GM23338 (cell line): ENCODE measurements around the gene KRTAP20-2. TPM values are rescaled to one million over a fixed set of nuclear protein-coding genes. Genes with fewer than 3 reads are reported as not detected.

Experiments
- ATAC-seq: fragments of 200-7000 bp; cut with Tn5 transposase; 3 replicates; pipeline ENCODE4 v1.9.1; 2020
- DNase-seq: peaks from one replicate; pipeline ENCODE4 v3.0.0-alpha.2; 2015; ENCODE audit warnings: low spot score
- H2AFZ ChIP-seq: fragments of 200-600 bp; sonication (generic); 2 replicates; pipeline ENCODE4 v1.8.0; 2016; ENCODE audit warnings: antibody characterized with exemption, mild to moderate bottlenecking, moderate library complexity
- H3F3A ChIP-seq: fragments of 200-600 bp; sonication (generic); replicated peaks from 2 replicates; pipeline ENCODE4 v1.8.0; 2017; ENCODE audit warnings: antibody characterized with exemption, mixed run types, low read depth
- H3K27ac ChIP-seq: fragments of 200-600 bp; sonication (generic); 2 replicates; pipeline ENCODE4 v1.6.1; 2016; ENCODE audit warnings: low read depth
- H3K27me3 ChIP-seq: fragments of 200-600 bp; sonication (generic); 2 replicates; pipeline ENCODE4 v1.8.0; 2016; ENCODE audit warnings: mild to moderate bottlenecking, mixed run types, moderate library complexity; ENCODE audit not compliant: insufficient read depth
- H3K36me3 ChIP-seq: fragments of 200-600 bp; sonication (generic); 2 replicates; pipeline ENCODE4 v1.8.0; 2016; ENCODE audit warnings: mild to moderate bottlenecking; ENCODE audit not compliant: insufficient read depth
- H3K4me1 ChIP-seq: fragments of 200-600 bp; sonication (generic); 2 replicates; pipeline ENCODE4 v1.8.0; 2016; ENCODE audit warnings: mild to moderate bottlenecking, moderate library complexity; ENCODE audit not compliant: insufficient read depth
- H3K4me2 ChIP-seq: fragments of 200-600 bp; sonication (generic); 2 replicates; pipeline ENCODE4 v1.7.1; 2017; ENCODE audit warnings: mixed run types
- H3K4me3 ChIP-seq: fragments of 200-600 bp; sonication (generic); 2 replicates; pipeline ENCODE4 v1.6.1; 2016; ENCODE audit warnings: mixed run types
- H3K79me2 ChIP-seq: fragments of 200-600 bp; sonication (generic); replicated peaks from 2 replicates; pipeline ENCODE4 v1.8.0; 2017; ENCODE audit warnings: mild to moderate bottlenecking; ENCODE audit not compliant: insufficient read depth
- H3K9me2 ChIP-seq: fragments of 200-600 bp; sonication (generic); 2 replicates; pipeline ENCODE4 v1.8.0; 2017; ENCODE audit not compliant: insufficient read depth
- H4K20me1 ChIP-seq: fragments of 200-600 bp; sonication (generic); replicated peaks from 2 replicates; pipeline ENCODE4 v1.8.0; 2017; ENCODE audit warnings: mild to moderate bottlenecking; ENCODE audit not compliant: insufficient read depth
- H3K27ac Mint-ChIP-seq: 2 replicates; pipeline ENCODE4 v1.8.0; 2020; ENCODE audit warnings: inconsistent platforms, mild to moderate bottlenecking, moderate library complexity, mixed read lengths
- H3K27me3 Mint-ChIP-seq: 3 replicates; pipeline ENCODE4 v1.8.0; 2022; ENCODE audit warnings: low read depth, mild to moderate bottlenecking, moderate library complexity, mixed read lengths, inconsistent platforms; ENCODE audit not compliant: insufficient read depth, poor library complexity
- H3K36me3 Mint-ChIP-seq: 3 replicates; pipeline ENCODE4 v1.8.0; 2021; ENCODE audit warnings: low read depth, mild to moderate bottlenecking, inconsistent platforms, moderate library complexity, mixed read lengths
- H3K4me1 Mint-ChIP-seq: 3 replicates; pipeline ENCODE4 v1.8.0; 2020; ENCODE audit warnings: mild to moderate bottlenecking, inconsistent platforms, mixed read lengths
- H3K4me3 Mint-ChIP-seq: 3 replicates; pipeline ENCODE4 v1.8.0; 2021; ENCODE audit warnings: moderate library complexity, mild to moderate bottlenecking, inconsistent platforms, mixed read lengths
- H3K9me3 Mint-ChIP-seq: 3 replicates; pipeline ENCODE4 v1.8.0; 2020; ENCODE audit warnings: moderate library complexity, mild to moderate bottlenecking, inconsistent platforms, mixed read lengths
- CREB1 ChIP-seq: fragments of 250-450 bp; sonication (Bioruptor Pico); IDR thresholded peaks from 2 replicates; pipeline ENCODE4 v1.5.0; 2020; ENCODE audit warnings: low read depth, mild to moderate bottlenecking, moderate library complexity
- EZH2 ChIP-seq: fragments of 200-600 bp; sonication (generic); IDR thresholded peaks from one replicate; pipeline ENCODE4 v1.8.0; 2017; ENCODE audit warnings: antibody characterized with exemption, mild to moderate bottlenecking, low read depth; ENCODE audit not compliant: unreplicated experiment
- EZH2phosphoT487 ChIP-seq: fragments of 200-600 bp; sonication (generic); IDR thresholded peaks from one replicate; pipeline ENCODE4 v1.8.1; 2018; ENCODE audit warnings: antibody characterized with exemption; ENCODE audit not compliant: unreplicated experiment
- NANOG ChIP-seq: IDR thresholded peaks from 2 replicates; pipeline ENCODE4 v1.6.1; 2016; ENCODE audit warnings: antibody characterized with exemption, borderline replicate concordance
- STAT1 ChIP-seq: IDR thresholded peaks from one replicate; pipeline ENCODE4 v1.6.1; 2016; ENCODE audit warnings: antibody characterized with exemption; ENCODE audit not compliant: unreplicated experiment
- ZNF114 ChIP-seq: fragments of 250-450 bp; sonication (Bioruptor Pico); IDR thresholded peaks from 2 replicates; pipeline ENCODE4 v1.5.0; 2020; ENCODE audit warnings: mild to moderate bottlenecking, moderate library complexity
- ZNF331 ChIP-seq: fragments of 250-450 bp; sonication (Bioruptor Pico); IDR thresholded peaks from 2 replicates; pipeline ENCODE4 v1.5.0; 2020; ENCODE audit warnings: low read depth, mild to moderate bottlenecking, moderate library complexity
- polyA plus RNA-seq: library from polyadenylated mRNA; unstranded; fragments of >200 nt; fragmentation: Nextera tagmentation; extraction: Ambion mirVana; gene quantifications from 2 replicates; pipeline ENCODE4 v1.2.1, GENCODE V29; 2016
- total RNA-seq: library from RNA; depleted of rRNA; stranded (reverse); fragments of >200 nt; shearing (Covaris generic); gene quantifications from 2 replicates; pipeline ENCODE4 v1.2.3, GENCODE V29; 2014
- TF ChIP-seq, protein P1 (sequence below): IDR thresholded peaks from 2 replicates; pipeline ENCODE4 v1.6.1; 2016; ENCODE audit warnings: antibody characterized with exemption
- TF ChIP-seq, protein P2 (sequence below): IDR thresholded peaks from one replicate; pipeline ENCODE4 v1.6.1; 2018; ENCODE audit warnings: antibody characterized with exemption; ENCODE audit not compliant: unreplicated experiment
- TF ChIP-seq, protein P3 (sequence below): fragments of 250-450 bp; sonication (Bioruptor Pico); IDR thresholded peaks from 2 replicates; pipeline ENCODE4 v1.5.0; 2020; ENCODE audit warnings: mild to moderate bottlenecking, moderate library complexity

The KRTAP20-2 gene
- total and polyA plus RNA-seq, 2 experiments from 2014 or later: not detected

GRCh38 chr21:30620080-30620479 lies 14.9 kb upstream of the KRTAP20-2 start:
- DNase-seq: no peak
- Mint-ChIP-seq H3K27me3 (no peaks in the 10 kb centered on the region), H3K4me3 (no peak overlapping the region), H3K9me3 (peaks cover 7% of the 10 kb centered on the region), H3K27ac (no peak overlapping the region), H3K4me1 (no peaks in the 10 kb centered on the region), H3K36me3 (0 out of 3 replicates have a peak, but pooled peaks cover 5% of the 10 kb centered on the region)
- Histone ChIP-seq H3K4me2 (no peak overlapping the region), H4K20me1 (no peaks in the 10 kb centered on the region), H2AFZ (no peak overlapping the region), H3F3A (no peaks in the 10 kb centered on the region), H3K36me3 (no peaks in the 10 kb centered on the region), H3K4me1 (no peaks in the 10 kb centered on the region), H3K9me2 (no peaks in the 10 kb centered on the region), H3K27ac (no peak overlapping the region), H3K4me3 (no peak overlapping the region), H3K27me3 (no peaks in the 10 kb centered on the region), H3K79me2 (no peaks in the 10 kb centered on the region)
- ATAC-seq: no peak
- TF ChIP-seq STAT1 (no peak), EZH2 (no peak), CREB1 (CRISPR knock-in tag) (no peak), ZNF331 (CRISPR knock-in tag) (no peak), EZH2phosphoT487 (no peak), NANOG (no peak)
- TF ChIP-seq, protein P1, sequence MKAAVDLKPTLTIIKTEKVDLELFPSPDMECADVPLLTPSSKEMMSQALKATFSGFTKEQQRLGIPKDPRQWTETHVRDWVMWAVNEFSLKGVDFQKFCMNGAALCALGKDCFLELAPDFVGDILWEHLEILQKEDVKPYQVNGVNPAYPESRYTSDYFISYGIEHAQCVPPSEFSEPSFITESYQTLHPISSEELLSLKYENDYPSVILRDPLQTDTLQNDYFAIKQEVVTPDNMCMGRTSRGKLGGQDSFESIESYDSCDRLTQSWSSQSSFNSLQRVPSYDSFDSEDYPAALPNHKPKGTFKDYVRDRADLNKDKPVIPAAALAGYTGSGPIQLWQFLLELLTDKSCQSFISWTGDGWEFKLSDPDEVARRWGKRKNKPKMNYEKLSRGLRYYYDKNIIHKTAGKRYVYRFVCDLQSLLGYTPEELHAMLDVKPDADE: no peak
- TF ChIP-seq, protein P2, sequence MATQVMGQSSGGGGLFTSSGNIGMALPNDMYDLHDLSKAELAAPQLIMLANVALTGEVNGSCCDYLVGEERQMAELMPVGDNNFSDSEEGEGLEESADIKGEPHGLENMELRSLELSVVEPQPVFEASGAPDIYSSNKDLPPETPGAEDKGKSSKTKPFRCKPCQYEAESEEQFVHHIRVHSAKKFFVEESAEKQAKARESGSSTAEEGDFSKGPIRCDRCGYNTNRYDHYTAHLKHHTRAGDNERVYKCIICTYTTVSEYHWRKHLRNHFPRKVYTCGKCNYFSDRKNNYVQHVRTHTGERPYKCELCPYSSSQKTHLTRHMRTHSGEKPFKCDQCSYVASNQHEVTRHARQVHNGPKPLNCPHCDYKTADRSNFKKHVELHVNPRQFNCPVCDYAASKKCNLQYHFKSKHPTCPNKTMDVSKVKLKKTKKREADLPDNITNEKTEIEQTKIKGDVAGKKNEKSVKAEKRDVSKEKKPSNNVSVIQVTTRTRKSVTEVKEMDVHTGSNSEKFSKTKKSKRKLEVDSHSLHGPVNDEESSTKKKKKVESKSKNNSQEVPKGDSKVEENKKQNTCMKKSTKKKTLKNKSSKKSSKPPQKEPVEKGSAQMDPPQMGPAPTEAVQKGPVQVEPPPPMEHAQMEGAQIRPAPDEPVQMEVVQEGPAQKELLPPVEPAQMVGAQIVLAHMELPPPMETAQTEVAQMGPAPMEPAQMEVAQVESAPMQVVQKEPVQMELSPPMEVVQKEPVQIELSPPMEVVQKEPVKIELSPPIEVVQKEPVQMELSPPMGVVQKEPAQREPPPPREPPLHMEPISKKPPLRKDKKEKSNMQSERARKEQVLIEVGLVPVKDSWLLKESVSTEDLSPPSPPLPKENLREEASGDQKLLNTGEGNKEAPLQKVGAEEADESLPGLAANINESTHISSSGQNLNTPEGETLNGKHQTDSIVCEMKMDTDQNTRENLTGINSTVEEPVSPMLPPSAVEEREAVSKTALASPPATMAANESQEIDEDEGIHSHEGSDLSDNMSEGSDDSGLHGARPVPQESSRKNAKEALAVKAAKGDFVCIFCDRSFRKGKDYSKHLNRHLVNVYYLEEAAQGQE: no peak

DNA sequence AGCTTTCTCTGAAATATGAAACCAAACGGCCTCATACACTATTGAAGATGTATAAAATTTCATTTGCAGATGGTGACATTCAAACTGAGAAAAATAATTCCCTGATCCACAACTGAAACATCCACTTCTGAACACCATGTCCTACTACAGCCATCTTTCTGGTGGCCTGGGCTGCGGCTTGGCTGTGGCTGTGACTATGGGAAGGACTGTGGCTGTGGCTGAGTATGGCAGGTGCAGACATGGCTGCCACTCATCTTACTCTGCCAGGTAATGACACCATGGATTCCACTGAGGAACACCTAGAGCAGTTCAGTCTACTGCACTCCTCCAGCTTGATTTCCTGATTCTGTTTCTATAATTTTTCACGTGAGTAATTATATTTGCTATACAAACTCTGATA lies 14.5 kb upstream of the KRTAP20-2 start, which contains the start of gene KRTAP20-4:
KRTAP20-4 (plus strand) TSS at position 106 of the 400 bp plus-strand sequence.
- H3K36me3 Mint-ChIP-seq: 0 out of 3 replicates have a peak, but pooled peaks cover 5% of the 10 kb centered on the region
- Histone ChIP-seq H3K4me3 (no peak within 1 kb of the TSS), H3K79me2 (no peaks in the 10 kb centered on the region), H3K27me3 (no peaks in the 10 kb centered on the region), H2AFZ (no peak within 1 kb of the TSS), H3K4me2 (no peak within 1 kb of the TSS), H3F3A (no peaks in the 10 kb centered on the region), H4K20me1 (no peaks in the 10 kb centered on the region), H3K36me3 (no peaks in the 10 kb centered on the region), H3K4me1 (no peaks in the 10 kb centered on the region; the same call in 1 of the 2 replicates), H3K9me2 (peaks cover 3% of the 10 kb centered on the region; the same call in 1 of the 2 replicates), H3K27ac (no peak within 1 kb of the TSS)
- ATAC-seq: no peak
- no peak for DNase-seq
- H3K27ac Mint-ChIP-seq: no peak within 1 kb of the TSS
- H3K27me3 Mint-ChIP-seq: no peaks in the 10 kb centered on the region
- no peaks in the 10 kb centered on the region for H3K4me1 Mint-ChIP-seq
- H3K9me3 Mint-ChIP-seq: peaks cover 8% of the 10 kb centered on the region
- no peak within 1 kb of the TSS for H3K4me3 Mint-ChIP-seq
- TF ChIP-seq STAT1 (no peak), EZH2 (no peak), ZNF114 (CRISPR knock-in tag) (no peak)
- TF ChIP-seq, protein P3, sequence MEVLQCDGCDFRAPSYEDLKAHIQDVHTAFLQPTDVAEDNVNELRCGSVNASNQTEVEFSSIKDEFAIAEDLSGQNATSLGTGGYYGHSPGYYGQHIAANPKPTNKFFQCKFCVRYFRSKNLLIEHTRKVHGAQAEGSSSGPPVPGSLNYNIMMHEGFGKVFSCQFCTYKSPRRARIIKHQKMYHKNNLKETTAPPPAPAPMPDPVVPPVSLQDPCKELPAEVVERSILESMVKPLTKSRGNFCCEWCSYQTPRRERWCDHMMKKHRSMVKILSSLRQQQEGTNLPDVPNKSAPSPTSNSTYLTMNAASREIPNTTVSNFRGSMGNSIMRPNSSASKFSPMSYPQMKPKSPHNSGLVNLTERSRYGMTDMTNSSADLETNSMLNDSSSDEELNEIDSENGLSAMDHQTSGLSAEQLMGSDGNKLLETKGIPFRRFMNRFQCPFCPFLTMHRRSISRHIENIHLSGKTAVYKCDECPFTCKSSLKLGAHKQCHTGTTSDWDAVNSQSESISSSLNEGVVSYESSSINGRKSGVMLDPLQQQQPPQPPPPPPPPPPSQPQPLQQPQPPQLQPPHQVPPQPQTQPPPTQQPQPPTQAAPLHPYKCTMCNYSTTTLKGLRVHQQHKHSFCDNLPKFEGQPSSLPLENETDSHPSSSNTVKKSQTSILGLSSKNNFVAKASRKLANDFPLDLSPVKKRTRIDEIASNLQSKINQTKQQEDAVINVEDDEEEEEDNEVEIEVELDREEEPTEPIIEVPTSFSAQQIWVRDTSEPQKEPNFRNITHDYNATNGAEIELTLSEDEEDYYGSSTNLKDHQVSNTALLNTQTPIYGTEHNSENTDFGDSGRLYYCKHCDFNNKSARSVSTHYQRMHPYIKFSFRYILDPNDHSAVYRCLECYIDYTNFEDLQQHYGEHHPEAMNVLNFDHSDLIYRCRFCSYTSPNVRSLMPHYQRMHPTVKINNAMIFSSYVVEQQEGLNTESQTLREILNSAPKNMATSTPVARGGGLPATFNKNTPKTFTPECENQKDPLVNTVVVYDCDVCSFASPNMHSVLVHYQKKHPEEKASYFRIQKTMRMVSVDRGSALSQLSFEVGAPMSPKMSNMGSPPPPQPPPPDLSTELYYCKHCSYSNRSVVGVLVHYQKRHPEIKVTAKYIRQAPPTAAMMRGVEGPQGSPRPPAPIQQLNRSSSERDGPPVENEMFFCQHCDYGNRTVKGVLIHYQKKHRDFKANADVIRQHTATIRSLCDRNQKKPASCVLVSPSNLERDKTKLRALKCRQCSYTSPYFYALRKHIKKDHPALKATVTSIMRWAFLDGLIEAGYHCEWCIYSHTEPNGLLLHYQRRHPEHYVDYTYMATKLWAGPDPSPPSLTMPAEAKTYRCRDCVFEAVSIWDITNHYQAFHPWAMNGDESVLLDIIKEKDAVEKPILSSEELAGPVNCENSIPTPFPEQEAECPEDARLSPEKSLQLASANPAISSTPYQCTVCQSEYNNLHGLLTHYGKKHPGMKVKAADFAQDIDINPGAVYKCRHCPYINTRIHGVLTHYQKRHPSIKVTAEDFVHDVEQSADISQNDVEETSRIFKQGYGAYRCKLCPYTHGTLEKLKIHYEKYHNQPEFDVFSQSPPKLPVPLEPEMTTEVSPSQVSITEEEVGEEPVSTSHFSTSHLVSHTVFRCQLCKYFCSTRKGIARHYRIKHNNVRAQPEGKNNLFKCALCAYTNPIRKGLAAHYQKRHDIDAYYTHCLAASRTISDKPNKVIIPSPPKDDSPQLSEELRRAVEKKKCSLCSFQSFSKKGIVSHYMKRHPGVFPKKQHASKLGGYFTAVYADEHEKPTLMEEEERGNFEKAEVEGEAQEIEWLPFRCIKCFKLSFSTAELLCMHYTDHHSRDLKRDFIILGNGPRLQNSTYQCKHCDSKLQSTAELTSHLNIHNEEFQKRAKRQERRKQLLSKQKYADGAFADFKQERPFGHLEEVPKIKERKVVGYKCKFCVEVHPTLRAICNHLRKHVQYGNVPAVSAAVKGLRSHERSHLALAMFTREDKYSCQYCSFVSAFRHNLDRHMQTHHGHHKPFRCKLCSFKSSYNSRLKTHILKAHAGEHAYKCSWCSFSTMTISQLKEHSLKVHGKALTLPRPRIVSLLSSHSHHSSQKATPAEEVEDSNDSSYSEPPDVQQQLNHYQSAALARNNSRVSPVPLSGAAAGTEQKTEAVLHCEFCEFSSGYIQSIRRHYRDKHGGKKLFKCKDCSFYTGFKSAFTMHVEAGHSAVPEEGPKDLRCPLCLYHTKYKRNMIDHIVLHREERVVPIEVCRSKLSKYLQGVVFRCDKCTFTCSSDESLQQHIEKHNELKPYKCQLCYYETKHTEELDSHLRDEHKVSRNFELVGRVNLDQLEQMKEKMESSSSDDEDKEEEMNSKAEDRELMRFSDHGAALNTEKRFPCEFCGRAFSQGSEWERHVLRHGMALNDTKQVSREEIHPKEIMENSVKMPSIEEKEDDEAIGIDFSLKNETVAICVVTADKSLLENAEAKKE (CRISPR knock-in tag): no peak
